ENCODE measurements around the gene OR6N1.

The OR6N1 gene

DNA sequence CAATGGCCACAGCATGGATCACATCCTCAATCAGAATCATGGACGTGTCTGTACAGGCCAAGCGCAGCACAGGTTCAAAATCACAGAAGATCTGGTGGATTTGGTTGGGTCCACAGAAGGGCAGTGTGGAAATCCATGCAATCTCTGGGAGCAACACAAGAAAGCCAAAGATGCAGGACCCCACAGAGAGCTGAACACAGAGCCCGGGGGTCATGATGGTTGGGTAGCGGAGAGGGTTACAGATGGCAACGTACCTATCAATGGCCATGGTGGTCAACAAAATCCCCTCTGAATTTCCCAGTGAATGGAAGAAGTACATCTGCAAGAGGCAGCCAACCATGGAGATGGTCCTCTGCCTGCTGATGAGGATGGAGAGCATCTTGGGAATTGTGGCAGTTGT, 47.6 kb downstream of the OR6N1 start:
- ChIA-PET CTCF (interaction anchor here (0.7 kb wide), 1 partner anchor 14 kb away, joined by 3 read pairs; no protein-coding TSS in a partner anchor), POLR2A (no interaction called here)
- 98% methylated on average over 5 of the region's 5 CpGs for WGBS (ENCODE audit: insufficient coverage)
- no peaks in the 10 kb centered on the region for H3K9me3 ChIP-seq (ENCODE audit: control extremely low read depth in 1 of 5, control insufficient read depth in 4 of 5, insufficient read depth in 2 of 5, low read depth in 1 of 5, low read length in 4 of 5)
- H3K27me3 ChIP-seq (replicated peaks in 2 of 5; ENCODE audit: control insufficient read depth in 4 of 5, insufficient read depth in 5 of 5, low read length in 4 of 5), result no peaks in the 10 kb centered on the region
- H3K27ac ChIP-seq (ENCODE audit: insufficient read depth in 1 of 2, low read depth in 1 of 2, low read length in 2 of 2, poor library complexity in 1 of 2, severe bottlenecking in 2 of 2), result no peak overlapping the region
- no peaks in the 10 kb centered on the region for H3K4me1 ChIP-seq (ENCODE audit: control extremely low read depth in 1 of 4, control insufficient read depth in 4 of 4, insufficient read depth in 4 of 4, low read length in 3 of 4)
- no peak overlapping the region for H3K4me3 ChIP-seq (ENCODE audit: control insufficient read depth in 1 of 7, extremely low read depth in 1 of 7, insufficient read depth in 4 of 7, low read depth in 2 of 7, low read length in 6 of 7)
- DNase-seq, result no peak
- H3K36me3 ChIP-seq (ENCODE audit: control insufficient read depth in 4 of 4, insufficient read depth in 4 of 4, low read length in 3 of 4), result no peaks in the 10 kb centered on the region

DNA sequence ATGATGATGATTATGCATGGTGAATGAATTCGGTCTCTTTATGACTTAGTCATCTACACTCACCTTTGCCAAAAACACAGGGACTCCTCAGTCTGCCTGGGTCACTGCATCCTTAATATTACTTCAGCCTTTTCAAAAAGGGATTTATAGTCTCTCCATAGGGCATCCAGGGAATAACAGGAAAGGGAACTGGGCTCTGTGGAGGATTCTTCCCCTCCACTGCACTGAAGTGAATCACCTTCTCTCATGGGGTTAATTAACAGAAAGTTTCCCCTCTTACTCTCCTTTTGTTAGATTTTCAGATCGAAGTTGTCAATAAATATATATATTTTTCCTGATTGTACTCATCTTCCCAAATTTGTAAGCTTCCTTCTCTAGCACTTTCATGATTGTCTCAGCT, 51.4 kb downstream of the OR6N1 start, which contains the start of gene OR6K3:
OR6K3 (minus strand) TSS at position 101 of the 400 bp plus-strand sequence. CDS start 2,605 bp downstream, outside the sequence.
- CTCF ChIA-PET, result interaction anchor here (0.6 kb wide), 1 partner anchor 93 kb away, joined by 3 read pairs; no protein-coding TSS in a partner anchor

DNA sequence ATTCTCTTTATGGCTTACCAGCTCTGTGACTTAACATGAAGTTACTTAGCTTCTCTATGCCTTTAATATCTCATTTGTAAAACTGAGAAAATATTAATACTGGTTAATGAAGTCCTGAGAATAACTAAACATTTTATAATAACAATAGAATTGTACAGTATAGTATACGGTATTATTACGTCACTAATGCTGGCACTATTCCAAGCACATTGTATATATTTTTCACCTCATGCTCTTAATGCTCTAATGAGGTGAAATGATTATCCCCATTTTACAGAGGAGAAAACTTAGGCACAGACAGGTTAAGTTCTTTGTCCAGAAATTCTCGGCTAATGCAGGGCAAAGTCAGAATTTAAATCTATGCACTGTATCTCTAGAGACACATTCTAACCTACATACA, 52.3 kb downstream of the OR6N1 start:
- no peak for DNase-seq
- Histone ChIP-seq H3K36me3 (ENCODE audit: control insufficient read depth in 4 of 4, insufficient read depth in 4 of 4, low read length in 3 of 4) (no peaks in the 10 kb centered on the region), H3K4me3 (ENCODE audit: control insufficient read depth in 1 of 7, extremely low read depth in 1 of 7, insufficient read depth in 4 of 7, low read depth in 2 of 7, low read length in 6 of 7) (no peak overlapping the region), H3K9me3 (ENCODE audit: control extremely low read depth in 1 of 5, control insufficient read depth in 4 of 5, insufficient read depth in 2 of 5, low read depth in 1 of 5, low read length in 4 of 5) (no peaks in the 10 kb centered on the region), H3K4me1 (ENCODE audit: control extremely low read depth in 1 of 4, control insufficient read depth in 4 of 4, insufficient read depth in 4 of 4, low read length in 3 of 4) (no peaks in the 10 kb centered on the region), H3K27ac (ENCODE audit: insufficient read depth in 1 of 2, low read depth in 1 of 2, low read length in 2 of 2, poor library complexity in 1 of 2, severe bottlenecking in 2 of 2) (no peak overlapping the region), H3K27me3 (replicated peaks in 2 of 5; ENCODE audit: control insufficient read depth in 4 of 5, insufficient read depth in 5 of 5, low read length in 4 of 5) (no peaks in the 10 kb centered on the region)
- ChIA-PET CTCF (no interaction called here), POLR2A (no interaction called here)
- WGBS (ENCODE audit: insufficient coverage), result 83% methylated on average over 1 of the region's 3 CpGs

More for the DNA sequence above, 51.4 kb downstream of the OR6N1 start, which contains the start of gene OR6K3:
- H3K27ac ChIP-seq (ENCODE audit: insufficient read depth in 1 of 2, low read depth in 1 of 2, low read length in 2 of 2, poor library complexity in 1 of 2, severe bottlenecking in 2 of 2), result no peak within 1 kb of the TSS
- no peaks in the 10 kb centered on the region for H3K4me1 ChIP-seq (ENCODE audit: control extremely low read depth in 1 of 4, control insufficient read depth in 4 of 4, insufficient read depth in 4 of 4, low read length in 3 of 4)
- WGBS (ENCODE audit: insufficient coverage), result no CpG with 5 or more reads among the region's 2 CpGs
- POLR2A ChIA-PET, result no interaction called here
- no peaks in the 10 kb centered on the region for H3K36me3 ChIP-seq (ENCODE audit: control insufficient read depth in 4 of 4, insufficient read depth in 4 of 4, low read length in 3 of 4)
- no peak for DNase-seq
- H3K27me3 ChIP-seq (replicated peaks in 2 of 5; ENCODE audit: control insufficient read depth in 4 of 5, insufficient read depth in 5 of 5, low read length in 4 of 5), result no peaks in the 10 kb centered on the region
- H3K9me3 ChIP-seq (ENCODE audit: control extremely low read depth in 1 of 5, control insufficient read depth in 4 of 5, insufficient read depth in 2 of 5, low read depth in 1 of 5, low read length in 4 of 5), result no peaks in the 10 kb centered on the region
- H3K4me3 ChIP-seq (ENCODE audit: control insufficient read depth in 1 of 7, extremely low read depth in 1 of 7, insufficient read depth in 4 of 7, low read depth in 2 of 7, low read length in 6 of 7), result no peak within 1 kb of the TSS

DNA sequence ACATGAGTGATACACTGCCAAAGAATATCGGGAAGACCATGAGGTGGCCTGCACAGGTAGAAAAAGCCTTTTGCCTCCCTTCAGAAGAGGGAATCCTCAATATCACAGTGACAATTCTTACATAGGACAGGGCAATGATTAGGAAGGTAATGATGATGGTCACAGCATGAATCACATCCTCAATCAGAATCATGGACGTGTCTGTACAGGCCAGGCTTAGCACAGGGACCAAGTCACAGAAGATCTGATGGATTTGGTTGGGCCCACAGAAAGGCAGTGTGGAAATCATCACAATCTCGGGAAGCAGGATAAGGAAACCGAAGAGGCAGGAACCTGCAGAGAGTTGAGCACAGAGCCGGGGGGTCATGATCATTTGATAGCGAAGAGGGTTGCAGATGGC, 54.7 kb downstream of the OR6N1 start:
- ChIA-PET POLR2A (no interaction called here), CTCF (no interaction called here)
- H3K9me3 ChIP-seq (ENCODE audit: control extremely low read depth in 1 of 5, control insufficient read depth in 4 of 5, insufficient read depth in 2 of 5, low read depth in 1 of 5, low read length in 4 of 5), result no peaks in the 10 kb centered on the region
- no peak overlapping the region for H3K27ac ChIP-seq (ENCODE audit: insufficient read depth in 1 of 2, low read depth in 1 of 2, low read length in 2 of 2, poor library complexity in 1 of 2, severe bottlenecking in 2 of 2)
- no peak overlapping the region for H3K4me3 ChIP-seq (ENCODE audit: control insufficient read depth in 1 of 7, extremely low read depth in 1 of 7, insufficient read depth in 4 of 7, low read depth in 2 of 7, low read length in 6 of 7)
- 100% methylated on average over 4 of the region's 6 CpGs for WGBS (ENCODE audit: insufficient coverage)
- DNase-seq, result no peak
- H3K36me3 ChIP-seq (ENCODE audit: control insufficient read depth in 4 of 4, insufficient read depth in 4 of 4, low read length in 3 of 4), result no peaks in the 10 kb centered on the region
- H3K27me3 ChIP-seq (replicated peaks in 2 of 5; ENCODE audit: control insufficient read depth in 4 of 5, insufficient read depth in 5 of 5, low read length in 4 of 5), result no peaks in the 10 kb centered on the region
- H3K4me1 ChIP-seq (ENCODE audit: control extremely low read depth in 1 of 4, control insufficient read depth in 4 of 4, insufficient read depth in 4 of 4, low read length in 3 of 4), result no peaks in the 10 kb centered on the region

DNA sequence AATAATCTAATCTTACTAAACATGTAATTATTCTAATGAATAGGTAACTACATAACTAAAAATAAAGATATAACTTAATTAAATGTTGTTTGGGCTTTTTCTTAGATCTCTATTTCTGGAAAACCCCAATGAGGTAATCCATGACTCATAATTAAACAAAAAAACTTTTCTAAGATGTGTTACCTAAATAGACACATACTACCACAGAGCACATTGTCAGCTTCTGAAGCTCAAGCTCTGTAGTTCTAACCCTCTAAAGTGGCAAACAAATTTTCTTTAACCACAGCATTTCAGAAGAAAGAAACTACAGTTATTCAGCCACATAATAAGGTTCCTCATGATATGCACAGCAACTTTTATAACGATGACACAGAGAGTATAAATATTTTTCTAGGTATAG, 55.7 kb downstream of the OR6N1 start:
- ChIA-PET CTCF (no interaction called here), POLR2A (no interaction called here)
- no CpG with 5 or more reads among the region's 1 CpG for WGBS (ENCODE audit: insufficient coverage)
- Histone ChIP-seq H3K4me3 (ENCODE audit: control insufficient read depth in 1 of 7, extremely low read depth in 1 of 7, insufficient read depth in 4 of 7, low read depth in 2 of 7, low read length in 6 of 7) (no peak overlapping the region), H3K9me3 (ENCODE audit: control extremely low read depth in 1 of 5, control insufficient read depth in 4 of 5, insufficient read depth in 2 of 5, low read depth in 1 of 5, low read length in 4 of 5) (no peaks in the 10 kb centered on the region), H3K36me3 (ENCODE audit: control insufficient read depth in 4 of 4, insufficient read depth in 4 of 4, low read length in 3 of 4) (no peaks in the 10 kb centered on the region), H3K4me1 (ENCODE audit: control extremely low read depth in 1 of 4, control insufficient read depth in 4 of 4, insufficient read depth in 4 of 4, low read length in 3 of 4) (no peaks in the 10 kb centered on the region), H3K27ac (ENCODE audit: insufficient read depth in 1 of 2, low read depth in 1 of 2, low read length in 2 of 2, poor library complexity in 1 of 2, severe bottlenecking in 2 of 2) (no peak overlapping the region), H3K27me3 (replicated peaks in 2 of 5; ENCODE audit: control insufficient read depth in 4 of 5, insufficient read depth in 5 of 5, low read length in 4 of 5) (no peaks in the 10 kb centered on the region)
- peak in 2 of 3 donors; percentile 32 to 41 for DNase-seq

DNA sequence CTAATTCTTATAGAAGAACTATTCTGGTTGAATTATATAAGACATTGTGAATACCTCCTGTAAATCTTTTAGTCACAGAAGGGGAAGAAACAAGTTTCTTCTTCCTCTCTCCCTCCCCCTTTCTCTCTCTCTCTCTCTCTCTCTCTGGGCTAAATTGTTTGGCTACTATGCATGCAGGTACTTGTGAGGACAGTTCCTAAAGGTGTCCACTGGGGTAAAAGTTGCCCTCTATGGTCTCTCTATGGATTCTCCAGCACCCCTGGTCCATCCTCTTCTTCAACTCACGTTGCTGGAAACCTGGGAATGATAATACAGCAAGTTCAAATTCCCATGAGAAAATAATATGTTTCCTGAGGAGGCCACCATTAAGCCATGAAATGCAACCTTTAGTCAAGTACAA, 57.2 kb downstream of the OR6N1 start:
- no peak for DNase-seq
- 100% methylated on average over 1 of the region's 1 CpG for WGBS (ENCODE audit: insufficient coverage)
- CTCF ChIA-PET, result interaction anchor here (0.6 kb wide), 1 partner anchor 22 kb away, joined by 3 read pairs; no protein-coding TSS in a partner anchor

More for the DNA sequence above, 57.2 kb downstream of the OR6N1 start:
- no peak overlapping the region for H3K27ac ChIP-seq (ENCODE audit: insufficient read depth in 1 of 2, low read depth in 1 of 2, low read length in 2 of 2, poor library complexity in 1 of 2, severe bottlenecking in 2 of 2)
- H3K4me1 ChIP-seq (ENCODE audit: control extremely low read depth in 1 of 4, control insufficient read depth in 4 of 4, insufficient read depth in 4 of 4, low read length in 3 of 4), result no peaks in the 10 kb centered on the region
- no peaks in the 10 kb centered on the region for H3K27me3 ChIP-seq (replicated peaks in 2 of 5; ENCODE audit: control insufficient read depth in 4 of 5, insufficient read depth in 5 of 5, low read length in 4 of 5)
- no peak overlapping the region for H3K4me3 ChIP-seq (ENCODE audit: control insufficient read depth in 1 of 7, extremely low read depth in 1 of 7, insufficient read depth in 4 of 7, low read depth in 2 of 7, low read length in 6 of 7)
- no peaks in the 10 kb centered on the region for H3K9me3 ChIP-seq (ENCODE audit: control extremely low read depth in 1 of 5, control insufficient read depth in 4 of 5, insufficient read depth in 2 of 5, low read depth in 1 of 5, low read length in 4 of 5)
- no peaks in the 10 kb centered on the region for H3K36me3 ChIP-seq (ENCODE audit: control insufficient read depth in 4 of 4, insufficient read depth in 4 of 4, low read length in 3 of 4)
- POLR2A ChIA-PET, result no interaction called here

Measured in common myeloid progenitor, CD34-positive (primary cell).